ENCODE data around the gene FNBP1.
A peak's percentile ranks its signal among the peaks of the same experiment; 100 is the strongest.
"Not testable (repeated sequence)": the region's sequence is repeated elsewhere in the genome, so short reads cannot be mapped to it uniquely, and the experiment has no call there.

FNBP1 gene

DNA sequence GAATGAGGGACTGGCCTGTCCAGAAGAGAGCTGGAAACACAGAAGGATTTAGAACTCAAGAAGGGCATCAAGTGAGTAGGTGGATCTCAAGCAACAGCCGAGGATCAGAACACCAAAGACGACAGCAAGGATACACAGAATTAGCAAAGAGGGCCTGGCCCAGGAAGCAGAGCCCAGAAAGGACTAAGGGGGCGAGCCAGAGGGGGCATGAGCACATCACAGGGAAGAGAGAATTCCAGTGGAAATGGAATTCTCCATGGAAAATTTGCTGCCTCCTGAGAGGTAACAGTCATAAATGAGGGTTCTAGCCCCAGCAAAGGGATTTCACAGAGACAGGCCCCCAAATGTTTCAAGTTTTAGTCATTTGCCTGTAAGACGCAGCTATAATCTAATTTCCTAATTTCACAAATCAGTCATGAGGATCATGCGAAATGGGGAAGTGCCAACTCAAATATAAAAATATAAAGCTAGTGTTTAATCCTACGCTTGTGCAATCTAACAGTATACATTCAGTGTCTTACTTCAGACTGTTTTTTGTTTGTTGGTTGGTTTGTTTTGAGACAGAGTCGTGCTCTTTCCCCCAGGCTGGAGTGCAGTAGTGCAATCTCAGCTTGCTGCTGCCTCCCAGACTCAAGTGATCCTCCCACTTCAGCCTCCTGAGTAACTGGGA, 46.7 kb downstream of the FNBP1 start:
- Histone ChIP-seq H3K9me3 (ENCODE audit: control insufficient read depth, insufficient read depth, low read length) (no peaks in the 10 kb centered on the region), H3K4me2 (ENCODE audit: low read length) (peak overlapping the region; percentile 79), H3K27ac (ENCODE audit: low read depth, low read length) (peak overlapping the region; percentile 94), H3K4me1 (ENCODE audit: control insufficient read depth, low read length) (peaks cover 99% of the 10 kb centered on the region), H3F3A (ENCODE audit: control insufficient read depth, insufficient read depth) (peaks cover 38% of the 10 kb centered on the region), H3K27me3 (ENCODE audit: control insufficient read depth, low read length) (no peaks in the 10 kb centered on the region), H3K4me3 (ENCODE audit: low read length) (peak overlapping the region; percentile 67), H4K20me1 (ENCODE audit: control insufficient read depth, insufficient read depth, low read depth, low read length) (peaks cover 16% of the 10 kb centered on the region), H3K79me2 (ENCODE audit: control insufficient read depth, low read length) (peaks cover 97% of the 10 kb centered on the region), H3K9me2 (replicated peaks; ENCODE audit: control insufficient read depth, low read length) (no peaks in the 10 kb centered on the region), H3K36me3 (ENCODE audit: control insufficient read depth, low read length) (peaks cover 45% of the 10 kb centered on the region)
- no peak for TF ChIP-seq EZH2phosphoT487 (IDR thresholded peaks at IDR 0.05; ENCODE audit: borderline replicate concordance, low read length)
- TF ChIP-seq, protein P1, sequence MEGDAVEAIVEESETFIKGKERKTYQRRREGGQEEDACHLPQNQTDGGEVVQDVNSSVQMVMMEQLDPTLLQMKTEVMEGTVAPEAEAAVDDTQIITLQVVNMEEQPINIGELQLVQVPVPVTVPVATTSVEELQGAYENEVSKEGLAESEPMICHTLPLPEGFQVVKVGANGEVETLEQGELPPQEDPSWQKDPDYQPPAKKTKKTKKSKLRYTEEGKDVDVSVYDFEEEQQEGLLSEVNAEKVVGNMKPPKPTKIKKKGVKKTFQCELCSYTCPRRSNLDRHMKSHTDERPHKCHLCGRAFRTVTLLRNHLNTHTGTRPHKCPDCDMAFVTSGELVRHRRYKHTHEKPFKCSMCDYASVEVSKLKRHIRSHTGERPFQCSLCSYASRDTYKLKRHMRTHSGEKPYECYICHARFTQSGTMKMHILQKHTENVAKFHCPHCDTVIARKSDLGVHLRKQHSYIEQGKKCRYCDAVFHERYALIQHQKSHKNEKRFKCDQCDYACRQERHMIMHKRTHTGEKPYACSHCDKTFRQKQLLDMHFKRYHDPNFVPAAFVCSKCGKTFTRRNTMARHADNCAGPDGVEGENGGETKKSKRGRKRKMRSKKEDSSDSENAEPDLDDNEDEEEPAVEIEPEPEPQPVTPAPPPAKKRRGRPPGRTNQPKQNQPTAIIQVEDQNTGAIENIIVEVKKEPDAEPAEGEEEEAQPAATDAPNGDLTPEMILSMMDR (IDR thresholded peaks at IDR 0.05; ENCODE audit: low read depth, low read length, poor library complexity, severe bottlenecking) = no peak

DNA sequence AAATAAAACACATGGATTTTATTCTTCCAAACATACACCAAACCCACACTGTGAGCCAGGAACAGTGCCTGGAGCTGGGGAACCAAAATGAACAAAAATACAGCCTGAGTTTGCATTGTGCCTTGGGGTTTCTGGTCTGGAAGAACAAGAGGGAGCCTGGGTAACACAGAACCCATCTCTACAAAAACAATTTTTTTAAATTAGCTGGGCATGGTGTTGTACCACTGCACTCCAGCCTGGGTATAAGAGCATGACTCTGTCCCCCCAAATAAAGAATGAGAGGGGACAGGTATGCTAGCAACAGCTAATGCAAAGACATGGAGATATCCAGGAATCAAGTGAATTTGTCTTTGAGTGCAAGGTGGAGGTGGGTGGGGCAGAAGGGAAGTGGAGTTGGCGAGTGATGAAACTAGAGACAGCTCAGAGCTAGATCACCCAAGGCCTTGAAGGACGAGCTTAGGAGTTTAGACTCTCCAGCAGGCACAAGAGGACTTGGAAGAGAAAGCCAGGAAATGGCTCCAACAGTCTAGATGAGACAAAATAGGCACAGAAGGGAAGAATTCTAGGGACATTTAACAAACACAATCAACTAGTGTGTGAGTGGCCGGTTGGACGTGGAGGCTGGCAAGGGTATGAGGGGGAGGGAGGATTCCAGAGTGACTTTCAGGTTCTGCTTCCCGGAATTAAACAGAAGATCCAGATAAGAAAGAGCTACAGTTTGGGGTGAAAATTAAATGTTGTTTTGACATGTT, 47.4 kb downstream of the FNBP1 start:
- H3K9me2 ChIP-seq (replicated peaks; ENCODE audit: control insufficient read depth, low read length) = no peaks in the 10 kb centered on the region
- H3K4me2 ChIP-seq (ENCODE audit: low read length) = peak overlapping the region; percentile 79
- no peaks in the 10 kb centered on the region for H3K9me3 ChIP-seq (ENCODE audit: control insufficient read depth, insufficient read depth, low read length)
- H3K27ac ChIP-seq (ENCODE audit: low read depth, low read length) = peak overlapping the region; percentile 94
- H4K20me1 ChIP-seq (ENCODE audit: control insufficient read depth, insufficient read depth, low read depth, low read length) = peaks cover 12% of the 10 kb centered on the region
- H3K36me3 ChIP-seq (ENCODE audit: control insufficient read depth, low read length) = peaks cover 48% of the 10 kb centered on the region
- peaks cover 97% of the 10 kb centered on the region for H3K79me2 ChIP-seq (ENCODE audit: control insufficient read depth, low read length)
- H3K27me3 ChIP-seq (ENCODE audit: control insufficient read depth, low read length) = no peaks in the 10 kb centered on the region
- no peak for TF ChIP-seq EZH2phosphoT487 (IDR thresholded peaks at IDR 0.05; ENCODE audit: borderline replicate concordance, low read length)
- TF ChIP-seq, protein P1 (IDR thresholded peaks at IDR 0.05; ENCODE audit: low read depth, low read length, poor library complexity, severe bottlenecking) = no peak
- peak overlapping the region; percentile 67 for H3K4me3 ChIP-seq (ENCODE audit: low read length)
- peaks cover 41% of the 10 kb centered on the region for H3F3A ChIP-seq (ENCODE audit: control insufficient read depth, insufficient read depth)
- H3K4me1 ChIP-seq (ENCODE audit: control insufficient read depth, low read length) = peaks cover 99% of the 10 kb centered on the region

DNA sequence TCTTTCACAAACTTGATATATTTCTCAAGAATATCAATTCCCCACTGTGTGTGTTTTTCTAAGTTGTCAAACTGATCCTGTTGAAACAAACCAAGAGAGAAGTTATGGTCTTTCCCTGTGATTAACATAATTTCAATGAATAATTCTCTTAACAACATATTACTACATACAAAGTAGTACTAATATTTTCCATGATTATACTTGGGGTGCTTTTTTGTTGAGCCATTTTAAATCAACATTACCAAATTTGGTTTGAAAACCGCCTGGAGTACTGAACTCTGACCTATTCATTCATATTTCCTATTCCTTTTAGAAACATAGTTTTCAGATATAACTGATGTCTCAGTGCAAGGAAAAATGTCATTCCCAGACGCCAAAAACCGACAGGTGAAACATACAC, 48.1 kb downstream of the FNBP1 start:
- peaks cover 49% of the 10 kb centered on the region for H3K36me3 ChIP-seq (ENCODE audit: control insufficient read depth, low read length)
- H3K4me3 ChIP-seq (ENCODE audit: low read length) = peak overlapping the region; percentile 67
- peak overlapping the region; percentile 94 for H3K27ac ChIP-seq (ENCODE audit: low read depth, low read length)
- H3K9me3 ChIP-seq (ENCODE audit: control insufficient read depth, insufficient read depth, low read length) = no peaks in the 10 kb centered on the region
- peaks cover 44% of the 10 kb centered on the region for H3F3A ChIP-seq (ENCODE audit: control insufficient read depth, insufficient read depth)
- H3K9me2 ChIP-seq (replicated peaks; ENCODE audit: control insufficient read depth, low read length) = no peaks in the 10 kb centered on the region
- H3K4me1 ChIP-seq (ENCODE audit: control insufficient read depth, low read length) = peaks cover 100% of the 10 kb centered on the region
- TF ChIP-seq, protein P1 (IDR thresholded peaks at IDR 0.05; ENCODE audit: low read depth, low read length, poor library complexity, severe bottlenecking) = no peak
- peaks cover 95% of the 10 kb centered on the region for H3K79me2 ChIP-seq (ENCODE audit: control insufficient read depth, low read length)
- no peaks in the 10 kb centered on the region for H3K27me3 ChIP-seq (ENCODE audit: control insufficient read depth, low read length)
- peaks cover 11% of the 10 kb centered on the region for H4K20me1 ChIP-seq (ENCODE audit: control insufficient read depth, insufficient read depth, low read depth, low read length)
- H3K4me2 ChIP-seq (ENCODE audit: low read length) = peak overlapping the region; percentile 79

DNA sequence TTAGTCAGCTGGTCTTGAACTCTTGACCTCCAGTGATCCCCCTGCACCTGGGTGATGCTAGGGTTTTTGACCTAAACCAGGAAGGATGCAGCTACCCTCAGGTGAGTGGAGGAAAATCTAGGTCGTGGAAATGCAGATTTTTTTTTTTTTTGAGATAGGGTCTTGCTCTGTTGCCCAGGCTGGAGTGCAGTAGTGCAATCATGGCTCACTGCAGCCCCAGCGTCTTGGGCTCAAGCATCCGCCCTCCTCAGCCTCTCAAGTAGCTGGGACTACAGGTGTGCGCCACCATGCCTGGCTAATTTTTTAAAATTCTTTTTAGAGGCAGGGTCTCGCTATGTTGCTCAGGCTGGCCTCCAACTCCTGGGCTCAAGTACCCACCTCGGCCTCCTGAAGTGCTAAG, 51.9 kb downstream of the FNBP1 start:
- H4K20me1 ChIP-seq (ENCODE audit: control insufficient read depth, insufficient read depth, low read depth, low read length); H3K9me3 ChIP-seq (ENCODE audit: control insufficient read depth, insufficient read depth, low read length); H3K9me2 ChIP-seq (replicated peaks; ENCODE audit: control insufficient read depth, low read length); H3K27me3 ChIP-seq (ENCODE audit: control insufficient read depth, low read length): not testable (repeated sequence)
- H3F3A ChIP-seq (ENCODE audit: control insufficient read depth, insufficient read depth) = peaks cover 44% of the 10 kb centered on the region
- H3K79me2 ChIP-seq (ENCODE audit: control insufficient read depth, low read length) = peaks cover 85% of the 10 kb centered on the region
- peaks cover 99% of the 10 kb centered on the region for H3K4me1 ChIP-seq (ENCODE audit: control insufficient read depth, low read length)
- peak overlapping the region; percentile 66 for H3K4me3 ChIP-seq (ENCODE audit: low read length)
- peaks cover 58% of the 10 kb centered on the region for H3K36me3 ChIP-seq (ENCODE audit: control insufficient read depth, low read length)
- peak overlapping the region; percentile 94 for H3K27ac ChIP-seq (ENCODE audit: low read depth, low read length)
- peak overlapping the region; percentile 78 for H3K4me2 ChIP-seq (ENCODE audit: low read length)

Data from DOHH2 (cell line).